Skeletal muscle satellite cell (primary cell): ENCODE results near the gene IL37.

Experiments
- H3K27me3 ChIP-seq: 2 replicates; pipeline ENCODE4 v1.7.0; 2013; ENCODE audit warnings: low read length; ENCODE audit not compliant: control insufficient read depth, insufficient read depth
- H3K36me3 ChIP-seq: 2 replicates; pipeline ENCODE4 v1.7.0; 2013; ENCODE audit warnings: mild to moderate bottlenecking, control low read depth, low read length; ENCODE audit not compliant: insufficient read depth
- H3K4me1 ChIP-seq: 2 replicates; pipeline ENCODE4 v1.7.0; 2013; ENCODE audit warnings: low read length; ENCODE audit not compliant: control insufficient read depth, insufficient read depth
- H3K4me2 ChIP-seq: 2 replicates; pipeline ENCODE4 v1.7.0; 2013; ENCODE audit warnings: mild to moderate bottlenecking, low read length
- H3K4me3 ChIP-seq: 2 replicates; pipeline ENCODE4 v1.7.0; 2013; ENCODE audit warnings: low read length
- H3K9ac ChIP-seq: 2 replicates; pipeline ENCODE4 v1.7.0; 2013; ENCODE audit warnings: mild to moderate bottlenecking, low read depth, low read length, moderate library complexity
- H3K9me3 ChIP-seq: replicated peaks from 2 replicates; pipeline ENCODE4 v1.7.0; 2013; ENCODE audit warnings: mild to moderate bottlenecking, control low read depth, low read length

Gene IL37

GRCh38 chr2:112916145-112916571 lies 5.2 kb downstream of the IL37 start:
- Histone ChIP-seq H3K9ac (no peak overlapping the region), H3K4me2 (no peak overlapping the region), H3K4me1 (no peaks in the 10 kb centered on the region), H3K36me3 (no peaks in the 10 kb centered on the region), H3K27me3 (peaks cover 41% of the 10 kb centered on the region), H3K9me3 (no peaks in the 10 kb centered on the region), H3K4me3 (no peak overlapping the region)

GRCh38 chr2:112916625-112917247 lies 5.8 kb downstream of the IL37 start:
- Histone ChIP-seq H3K27me3 (peaks cover 39% of the 10 kb centered on the region), H3K4me2 (no peak overlapping the region), H3K4me1 (no peaks in the 10 kb centered on the region), H3K9ac (no peak overlapping the region), H3K4me3 (no peak overlapping the region), H3K36me3 (no peaks in the 10 kb centered on the region), H3K9me3 (no peaks in the 10 kb centered on the region)

- no peaks in the 10 kb centered on the region for H3K36me3 ChIP-seq
- H3K9ac ChIP-seq: no peak overlapping the region
- H3K4me2 ChIP-seq: no peak overlapping the region
- no peaks in the 10 kb centered on the region for H3K9me3 ChIP-seq
- H3K27me3 ChIP-seq: peaks cover 47% of the 10 kb centered on the region
- no peak overlapping the region for H3K4me3 ChIP-seq
- no peaks in the 10 kb centered on the region for H3K4me1 ChIP-seq
Observed at GRCh38 chr2:112917856-112918255, 6.9 kb downstream of the IL37 start.

GRCh38 chr2:112918256-112918655 lies 7.3 kb downstream of the IL37 start:
- Histone ChIP-seq H3K4me3 (no peak overlapping the region), H3K27me3 (peaks cover 47% of the 10 kb centered on the region), H3K9me3 (no peaks in the 10 kb centered on the region), H3K4me2 (no peak overlapping the region), H3K9ac (no peak overlapping the region), H3K36me3 (no peaks in the 10 kb centered on the region), H3K4me1 (no peaks in the 10 kb centered on the region)

- Histone ChIP-seq H3K9ac (no peak overlapping the region), H3K36me3 (no peaks in the 10 kb centered on the region), H3K4me3 (no peak overlapping the region), H3K9me3 (no peaks in the 10 kb centered on the region), H3K27me3 (peaks cover 53% of the 10 kb centered on the region), H3K4me2 (no peak overlapping the region), H3K4me1 (no peaks in the 10 kb centered on the region)
Observed at GRCh38 chr2:112919086-112919485, 8.1 kb downstream of the IL37 start.

- Histone ChIP-seq H3K36me3 (no peaks in the 10 kb centered on the region), H3K27me3 (peaks cover 63% of the 10 kb centered on the region), H3K9me3 (no peaks in the 10 kb centered on the region), H3K4me3 (no peak overlapping the region), H3K9ac (no peak overlapping the region), H3K4me2 (no peak overlapping the region), H3K4me1 (no peaks in the 10 kb centered on the region)
Observed at GRCh38 chr2:112920923-112921532, 10.1 kb downstream of the IL37 start.

- no peak overlapping the region for H3K4me2 ChIP-seq
- H3K9ac ChIP-seq: no peak overlapping the region
- no peaks in the 10 kb centered on the region for H3K36me3 ChIP-seq
- H3K9me3 ChIP-seq: no peaks in the 10 kb centered on the region
- H3K27me3 ChIP-seq: peaks cover 58% of the 10 kb centered on the region
- H3K4me1 ChIP-seq: no peaks in the 10 kb centered on the region
- H3K4me3 ChIP-seq: no peak overlapping the region
Observed at GRCh38 chr2:112921982-112922381, 11.0 kb downstream of the IL37 start.

- Histone ChIP-seq H3K27me3 (peaks cover 50% of the 10 kb centered on the region), H3K4me2 (no peak overlapping the region), H3K36me3 (no peaks in the 10 kb centered on the region), H3K4me1 (no peaks in the 10 kb centered on the region), H3K9ac (no peak overlapping the region), H3K4me3 (no peak overlapping the region), H3K9me3 (no peaks in the 10 kb centered on the region)
Observed at GRCh38 chr2:112923237-112923966, 12.4 kb downstream of the IL37 start.

- H3K4me1 ChIP-seq: no peaks in the 10 kb centered on the region
Observed at GRCh38 chr2:112923967-112924338, 13.0 kb downstream of the IL37 start.

GRCh38 chr2:112924360-112924759 lies 13.4 kb downstream of the IL37 start:
- H3K36me3 ChIP-seq: no peaks in the 10 kb centered on the region
- H3K9ac ChIP-seq: no peak overlapping the region
- H3K4me1 ChIP-seq: no peaks in the 10 kb centered on the region
- H3K9me3 ChIP-seq: no peaks in the 10 kb centered on the region
- peaks cover 42% of the 10 kb centered on the region for H3K27me3 ChIP-seq
- no peak overlapping the region for H3K4me2 ChIP-seq
- H3K4me3 ChIP-seq: no peak overlapping the region

More at GRCh38 chr2:112923967-112924338, 13.0 kb downstream of the IL37 start:
- no peak overlapping the region for H3K9ac ChIP-seq
- no peak overlapping the region for H3K4me2 ChIP-seq
- no peaks in the 10 kb centered on the region for H3K36me3 ChIP-seq
- H3K27me3 ChIP-seq: peaks cover 46% of the 10 kb centered on the region
- no peaks in the 10 kb centered on the region for H3K9me3 ChIP-seq
- no peak overlapping the region for H3K4me3 ChIP-seq

- Histone ChIP-seq H3K9me3 (no peaks in the 10 kb centered on the region), H3K4me1 (no peaks in the 10 kb centered on the region), H3K4me2 (no peak overlapping the region), H3K9ac (no peak overlapping the region), H3K4me3 (no peak overlapping the region), H3K36me3 (no peaks in the 10 kb centered on the region), H3K27me3 (peaks cover 42% of the 10 kb centered on the region)
Observed at GRCh38 chr2:112924821-112925220, 13.9 kb downstream of the IL37 start.
